ENCODE data around the gene ZNF136.

ZNF136 gene

DNA sequence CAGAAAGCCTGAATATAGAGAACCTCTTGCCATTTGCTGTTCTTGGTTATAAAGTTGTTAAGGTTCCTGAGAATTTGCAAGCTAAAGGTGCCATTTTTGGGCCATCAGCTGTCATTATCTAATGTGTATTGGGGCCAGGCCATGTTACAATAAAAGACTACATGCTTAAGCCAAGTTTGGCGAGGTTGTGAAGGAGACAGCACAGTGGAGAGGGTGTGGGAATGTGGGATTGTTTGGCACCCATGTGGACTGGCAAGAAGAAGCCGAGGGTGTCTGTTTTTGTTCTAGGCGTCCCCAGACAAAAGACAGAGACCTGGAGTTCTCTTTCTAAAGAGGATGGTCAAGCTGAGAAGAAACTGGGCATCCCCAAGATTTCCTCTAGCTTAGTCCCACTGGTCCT, 67.1 kb downstream of the ZNF136 start:
- H3K27me3 Mint-ChIP-seq = no peaks in the 10 kb centered on the region
- no peak for ATAC-seq
- no peak overlapping the region for H3K27ac Mint-ChIP-seq
- H3K4me3 Mint-ChIP-seq = no peak overlapping the region
- H3K36me3 Mint-ChIP-seq = peaks cover 59% of the 10 kb centered on the region
- no peaks in the 10 kb centered on the region for H3K4me1 Mint-ChIP-seq
- peaks cover 2% of the 10 kb centered on the region for H3K9me3 Mint-ChIP-seq

DNA sequence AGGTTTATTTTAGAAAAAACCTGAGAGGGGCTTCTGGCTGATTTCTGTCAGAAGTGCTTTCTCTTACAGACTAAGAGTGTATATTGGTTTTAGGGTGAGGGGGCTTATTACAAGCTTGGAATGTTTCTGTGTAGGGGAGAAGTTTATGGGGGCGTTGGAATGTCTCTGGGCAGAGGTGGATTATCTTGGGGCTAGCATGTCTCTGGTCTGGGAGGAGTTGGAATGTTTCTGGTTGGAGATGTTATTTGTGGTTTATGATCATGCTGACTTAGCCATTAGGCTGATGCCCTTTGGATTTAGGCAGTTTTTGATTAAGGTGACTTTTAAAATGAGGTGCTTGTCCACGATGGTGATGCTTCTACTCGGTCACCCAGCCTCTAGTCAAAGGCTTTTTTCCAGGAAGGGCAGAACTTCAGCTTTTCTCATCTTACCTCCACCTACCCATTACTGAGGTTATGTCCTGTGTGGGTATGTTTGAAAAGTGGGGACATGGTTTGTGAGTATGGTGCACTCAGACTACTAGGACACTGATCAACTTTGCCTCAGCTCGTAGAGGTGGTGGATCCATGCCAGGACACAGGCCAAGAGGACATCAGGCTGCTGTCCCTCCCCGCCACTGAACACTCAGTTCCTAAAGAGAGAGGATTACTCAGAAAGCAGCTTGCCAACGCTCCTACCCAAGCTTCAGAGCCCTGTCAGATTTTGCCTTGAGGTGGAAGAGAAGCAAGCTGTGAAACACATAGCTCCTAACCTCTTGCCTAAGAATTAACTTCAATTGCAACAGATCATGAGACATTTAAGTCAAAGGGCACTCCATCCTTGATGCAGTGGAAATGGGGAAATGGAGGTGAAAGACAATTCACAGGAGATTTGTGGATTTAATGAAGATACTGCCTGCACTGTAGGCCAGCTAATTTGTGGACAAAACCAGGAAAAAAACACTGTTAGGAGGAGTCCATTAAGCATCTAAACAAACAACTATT, 68.1 kb downstream of the ZNF136 start:
- no peaks in the 10 kb centered on the region for H3K27me3 Mint-ChIP-seq
- H3K36me3 Mint-ChIP-seq = peaks cover 62% of the 10 kb centered on the region
- no peak overlapping the region for H3K27ac Mint-ChIP-seq
- no peak for ATAC-seq
- H3K4me1 Mint-ChIP-seq = no peaks in the 10 kb centered on the region
- no peak overlapping the region for H3K4me3 Mint-ChIP-seq
- H3K9me3 Mint-ChIP-seq = peaks cover 2% of the 10 kb centered on the region

DNA sequence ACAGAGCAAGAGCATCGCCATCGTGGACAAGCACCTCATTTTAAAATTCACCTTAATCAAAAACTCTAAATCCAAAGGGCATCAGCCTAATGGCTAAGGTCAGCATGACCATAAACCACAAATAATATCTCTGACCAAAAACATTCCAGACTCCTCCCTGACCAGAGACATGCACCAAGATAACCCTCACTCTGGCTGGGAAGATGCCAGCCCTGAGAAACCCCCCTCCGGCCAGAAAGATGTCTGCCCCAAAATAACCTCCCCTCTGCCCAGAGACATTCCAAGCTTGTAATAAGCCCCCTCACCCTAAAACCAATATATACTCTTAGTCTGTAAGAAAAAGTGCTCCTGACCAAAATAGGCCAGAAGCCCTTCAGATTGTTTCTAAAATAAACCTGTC, 70.1 kb downstream of the ZNF136 start:
- H3K4me1 Mint-ChIP-seq = no peaks in the 10 kb centered on the region
- H3K4me3 Mint-ChIP-seq = no peak overlapping the region
- H3K27me3 Mint-ChIP-seq = no peaks in the 10 kb centered on the region
- H3K36me3 Mint-ChIP-seq = peaks cover 80% of the 10 kb centered on the region
- H3K27ac Mint-ChIP-seq = no peak overlapping the region
- peaks cover 2% of the 10 kb centered on the region for H3K9me3 Mint-ChIP-seq
- ATAC-seq = no peak

DNA sequence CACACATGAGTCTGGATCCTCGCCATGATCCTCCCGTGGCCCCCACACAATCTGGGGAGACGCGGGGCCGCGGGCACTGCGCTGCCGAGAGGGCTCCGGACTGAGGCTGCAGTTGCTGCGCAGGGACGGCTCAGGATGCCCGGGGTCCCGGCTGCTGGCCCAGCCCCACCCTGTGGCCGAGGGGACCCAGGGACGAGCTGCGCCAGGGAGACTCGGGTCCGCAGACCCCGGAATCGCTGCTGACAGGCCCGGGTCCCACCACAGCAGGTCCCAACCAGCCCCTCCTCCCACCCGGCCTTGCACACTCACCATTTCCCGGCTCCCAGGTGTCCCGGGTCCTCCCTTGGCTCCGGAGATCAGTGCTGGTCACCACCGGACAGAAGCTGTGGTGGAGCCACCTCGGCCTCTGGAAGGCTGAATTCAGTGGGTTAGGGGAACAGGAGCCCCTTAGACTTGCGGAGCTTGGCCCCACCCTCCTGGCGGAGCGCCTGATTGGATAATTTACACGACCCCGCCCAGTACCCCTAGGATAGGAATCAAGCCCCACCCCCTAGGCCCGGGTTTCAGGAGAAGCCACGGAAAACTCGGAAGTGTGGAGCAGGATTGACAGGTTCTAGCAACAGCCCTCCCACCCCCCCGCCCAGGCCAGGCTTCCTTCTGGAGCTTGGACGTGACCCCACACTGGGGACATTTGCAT, 74.4 kb downstream of the ZNF136 start:
- Mint-ChIP-seq H3K4me1 (no peaks in the 10 kb centered on the region), H3K4me3 (no peak overlapping the region), H3K27me3 (no peaks in the 10 kb centered on the region), H3K27ac (no peak overlapping the region), H3K9me3 (peaks cover 5% of the 10 kb centered on the region), H3K36me3 (peaks cover 72% of the 10 kb centered on the region)
- no peak for ATAC-seq
